Measurements from ENCODE around the gene NTS.

The NTS gene

GRCh38 chr12:85877459-85877858, 3.4 kb downstream of the NTS start:
- no peak overlapping the region for H3K4me3 Mint-ChIP-seq
- H3K9me3 Mint-ChIP-seq, result no peaks in the 10 kb centered on the region
- H3K36me3 Mint-ChIP-seq (ENCODE audit: low read depth), result no peaks in the 10 kb centered on the region
- no peaks in the 10 kb centered on the region for H3K4me1 Mint-ChIP-seq
- H3K27ac Mint-ChIP-seq, result no peak overlapping the region
- H3K27me3 Mint-ChIP-seq (ENCODE audit: low read depth), result no peaks in the 10 kb centered on the region
- no peak for TF ChIP-seq CTCF (IDR thresholded peaks at IDR 0.05; ENCODE audit: unreplicated experiment in 3 of 3)

GRCh38 chr12:85883763-85884162, 9.7 kb downstream of the NTS start:
- no peak overlapping the region for H3K4me3 Mint-ChIP-seq
- no peaks in the 10 kb centered on the region for H3K4me1 Mint-ChIP-seq
- H3K27ac Mint-ChIP-seq, result no peak overlapping the region
- no peaks in the 10 kb centered on the region for H3K27me3 Mint-ChIP-seq (ENCODE audit: low read depth)
- no peaks in the 10 kb centered on the region for H3K9me3 Mint-ChIP-seq
- H3K36me3 Mint-ChIP-seq (ENCODE audit: low read depth), result no peaks in the 10 kb centered on the region
- no peak for TF ChIP-seq CTCF (IDR thresholded peaks at IDR 0.05; ENCODE audit: unreplicated experiment in 3 of 3)

- no peaks in the 10 kb centered on the region for H3K9me3 Mint-ChIP-seq
- peaks cover 9% of the 10 kb centered on the region for H3K4me1 Mint-ChIP-seq
- H3K27me3 Mint-ChIP-seq (ENCODE audit: low read depth), result no peaks in the 10 kb centered on the region
- no peak overlapping the region for H3K27ac Mint-ChIP-seq
- TF ChIP-seq CTCF (IDR thresholded peaks at IDR 0.05; ENCODE audit: unreplicated experiment in 3 of 3), result no peak
- no peak overlapping the region for H3K4me3 Mint-ChIP-seq
- H3K36me3 Mint-ChIP-seq (ENCODE audit: low read depth), result no peaks in the 10 kb centered on the region
Observed at GRCh38 chr12:85894653-85895052, 20.6 kb downstream of the NTS start.

GRCh38 chr12:85920324-85920947, 46.3 kb downstream of the NTS start:
- Mint-ChIP-seq H3K27me3 (ENCODE audit: low read depth) (no peaks in the 10 kb centered on the region), H3K27ac (no peak overlapping the region), H3K9me3 (no peaks in the 10 kb centered on the region), H3K4me1 (no peaks in the 10 kb centered on the region), H3K4me3 (no peak overlapping the region), H3K36me3 (ENCODE audit: low read depth) (no peaks in the 10 kb centered on the region)
- peak; percentile 57 to 78 (median 68) for TF ChIP-seq CTCF (IDR thresholded peaks at IDR 0.05; ENCODE audit: unreplicated experiment in 3 of 3)

GRCh38 chr12:85923767-85924331, 49.8 kb downstream of the NTS start:
- H3K9me3 Mint-ChIP-seq, result peaks cover 2% of the 10 kb centered on the region
- H3K27ac Mint-ChIP-seq, result no peak overlapping the region
- peak; percentile 69 to 82 (median 80) for TF ChIP-seq CTCF (IDR thresholded peaks at IDR 0.05; ENCODE audit: unreplicated experiment in 3 of 3)
- H3K4me3 Mint-ChIP-seq, result no peak overlapping the region
- H3K36me3 Mint-ChIP-seq (ENCODE audit: low read depth), result no peaks in the 10 kb centered on the region
- H3K27me3 Mint-ChIP-seq (ENCODE audit: low read depth), result no peaks in the 10 kb centered on the region
- H3K4me1 Mint-ChIP-seq, result no peaks in the 10 kb centered on the region

- H3K27me3 Mint-ChIP-seq (ENCODE audit: low read depth), result no peaks in the 10 kb centered on the region
- H3K9me3 Mint-ChIP-seq, result peaks cover 5% of the 10 kb centered on the region
- no peak overlapping the region for H3K4me3 Mint-ChIP-seq
- H3K27ac Mint-ChIP-seq, result peak overlapping the region in 1 of 3 experiments; percentile 34
- no peaks in the 10 kb centered on the region for H3K36me3 Mint-ChIP-seq (ENCODE audit: low read depth)
- no peak for TF ChIP-seq CTCF (IDR thresholded peaks at IDR 0.05; ENCODE audit: unreplicated experiment in 3 of 3)
- H3K4me1 Mint-ChIP-seq, result no peaks in the 10 kb centered on the region
Observed at GRCh38 chr12:85927166-85927565, 53.1 kb downstream of the NTS start.
